Measurements from ENCODE around the gene ARHGEF4. TPM values are rescaled to one million over a fixed set of nuclear protein-coding genes. Genes with fewer than 3 reads are reported as not detected.

ARHGEF4 gene
- total RNA-seq, 1 donor from 2014 or later, result 4.8 TPM

GRCh38 chr2:130977461-130978050 lies 140.8 kb downstream of the ARHGEF4 start:
- H3K36me3 ChIP-seq (ENCODE audit: insufficient read depth, low read length), result no peaks in the 10 kb centered on the region
- peaks cover 2% of the 10 kb centered on the region for H3K4me1 Mint-ChIP-seq (ENCODE audit: low read depth, unreplicated experiment)
- H3K27me3 Mint-ChIP-seq (ENCODE audit: low read depth, unreplicated experiment), result no peaks in the 10 kb centered on the region
- no peaks in the 10 kb centered on the region for H3K27me3 ChIP-seq (ENCODE audit: insufficient read depth, low read length)
- no peak overlapping the region for H3K9ac ChIP-seq (ENCODE audit: low read length)
- no peak overlapping the region for H3K4me2 ChIP-seq (ENCODE audit: low read length)
- FAIRE-seq (no peak), DNase-seq (ENCODE audit: low read depth) (no peak)
- no peak overlapping the region for H3K27ac Mint-ChIP-seq (ENCODE audit: unreplicated experiment)
- TF ChIP-seq EZH2 (IDR thresholded peaks at IDR 0.05; ENCODE audit: insufficient read depth, low read length), result no peak
- TF ChIP-seq, protein P1, sequence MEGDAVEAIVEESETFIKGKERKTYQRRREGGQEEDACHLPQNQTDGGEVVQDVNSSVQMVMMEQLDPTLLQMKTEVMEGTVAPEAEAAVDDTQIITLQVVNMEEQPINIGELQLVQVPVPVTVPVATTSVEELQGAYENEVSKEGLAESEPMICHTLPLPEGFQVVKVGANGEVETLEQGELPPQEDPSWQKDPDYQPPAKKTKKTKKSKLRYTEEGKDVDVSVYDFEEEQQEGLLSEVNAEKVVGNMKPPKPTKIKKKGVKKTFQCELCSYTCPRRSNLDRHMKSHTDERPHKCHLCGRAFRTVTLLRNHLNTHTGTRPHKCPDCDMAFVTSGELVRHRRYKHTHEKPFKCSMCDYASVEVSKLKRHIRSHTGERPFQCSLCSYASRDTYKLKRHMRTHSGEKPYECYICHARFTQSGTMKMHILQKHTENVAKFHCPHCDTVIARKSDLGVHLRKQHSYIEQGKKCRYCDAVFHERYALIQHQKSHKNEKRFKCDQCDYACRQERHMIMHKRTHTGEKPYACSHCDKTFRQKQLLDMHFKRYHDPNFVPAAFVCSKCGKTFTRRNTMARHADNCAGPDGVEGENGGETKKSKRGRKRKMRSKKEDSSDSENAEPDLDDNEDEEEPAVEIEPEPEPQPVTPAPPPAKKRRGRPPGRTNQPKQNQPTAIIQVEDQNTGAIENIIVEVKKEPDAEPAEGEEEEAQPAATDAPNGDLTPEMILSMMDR (IDR thresholded peaks at IDR 0.05; ENCODE audit: insufficient read depth, low read depth, low read length), result no peak
- H3K4me3 ChIP-seq (ENCODE audit: insufficient read depth, low read depth, low read length), result no peak overlapping the region
- H4K20me1 ChIP-seq (ENCODE audit: insufficient read depth, low read length), result no peaks in the 10 kb centered on the region
- H3K9me3 Mint-ChIP-seq (ENCODE audit: unreplicated experiment), result no peaks in the 10 kb centered on the region
- H3K36me3 Mint-ChIP-seq (ENCODE audit: low read depth, unreplicated experiment), result no peaks in the 10 kb centered on the region
- no peaks in the 10 kb centered on the region for H3K4me1 ChIP-seq (ENCODE audit: insufficient read depth, low read length)
- H2AFZ ChIP-seq (ENCODE audit: low read depth, low read length), result no peak overlapping the region
- no peak overlapping the region for H3K27ac ChIP-seq (ENCODE audit: low read depth, low read length)
- H3K4me3 Mint-ChIP-seq (ENCODE audit: unreplicated experiment), result no peak overlapping the region
- peaks cover 9% of the 10 kb centered on the region for H3K9me3 ChIP-seq (ENCODE audit: insufficient read depth, low read depth, low read length)
- no peaks in the 10 kb centered on the region for H3K79me2 ChIP-seq (ENCODE audit: insufficient read depth, low read length)

DNA sequence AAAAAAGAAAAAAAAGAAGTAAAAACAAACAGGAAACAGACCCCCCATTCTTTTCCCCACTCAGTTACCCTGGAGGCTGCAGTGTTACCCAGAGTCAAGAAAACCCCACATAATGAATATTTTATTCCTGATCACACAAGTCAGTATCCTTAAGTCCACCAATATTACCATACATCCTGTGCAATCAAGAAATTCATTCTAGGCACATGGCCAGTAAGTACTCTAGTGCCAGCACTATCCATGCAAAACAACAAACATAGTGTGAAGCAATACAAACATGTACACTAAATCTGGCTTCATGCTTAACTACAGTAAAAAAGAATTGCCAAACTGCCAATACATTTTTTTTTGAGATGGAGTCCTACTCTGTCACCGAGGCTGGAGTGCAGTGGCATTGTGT lies 145.0 kb downstream of the ARHGEF4 start:
- no peaks in the 10 kb centered on the region for H4K20me1 ChIP-seq (ENCODE audit: insufficient read depth, low read length)
- H3K27ac ChIP-seq (ENCODE audit: low read depth, low read length), result no peak overlapping the region
- DNase-seq (ENCODE audit: low read depth) (no peak), FAIRE-seq (no peak)
- no peak overlapping the region for H3K27ac Mint-ChIP-seq (ENCODE audit: unreplicated experiment)
- peaks cover 8% of the 10 kb centered on the region for H3K9me3 ChIP-seq (ENCODE audit: insufficient read depth, low read depth, low read length)
- H3K9me3 Mint-ChIP-seq (ENCODE audit: unreplicated experiment), result no peaks in the 10 kb centered on the region
- H3K4me1 ChIP-seq (ENCODE audit: insufficient read depth, low read length), result no peaks in the 10 kb centered on the region
- H3K36me3 Mint-ChIP-seq (ENCODE audit: low read depth, unreplicated experiment), result no peaks in the 10 kb centered on the region
- H3K4me3 ChIP-seq (ENCODE audit: insufficient read depth, low read depth, low read length), result no peak overlapping the region
- H3K4me1 Mint-ChIP-seq (ENCODE audit: low read depth, unreplicated experiment), result no peaks in the 10 kb centered on the region
- H3K27me3 Mint-ChIP-seq (ENCODE audit: low read depth, unreplicated experiment), result no peaks in the 10 kb centered on the region
- H3K79me2 ChIP-seq (ENCODE audit: insufficient read depth, low read length), result no peaks in the 10 kb centered on the region
- TF ChIP-seq, protein P1 (IDR thresholded peaks at IDR 0.05; ENCODE audit: insufficient read depth, low read depth, low read length), result no peak
- no peak for TF ChIP-seq EZH2 (IDR thresholded peaks at IDR 0.05; ENCODE audit: insufficient read depth, low read length)
- H3K4me3 Mint-ChIP-seq (ENCODE audit: unreplicated experiment), result no peak overlapping the region
- no peak overlapping the region for H3K9ac ChIP-seq (ENCODE audit: low read length)
- H3K36me3 ChIP-seq (ENCODE audit: insufficient read depth, low read length), result no peaks in the 10 kb centered on the region
- H2AFZ ChIP-seq (ENCODE audit: low read depth, low read length), result no peak overlapping the region
- H3K27me3 ChIP-seq (ENCODE audit: insufficient read depth, low read length), result no peaks in the 10 kb centered on the region
- no peak overlapping the region for H3K4me2 ChIP-seq (ENCODE audit: low read length)

- no peak overlapping the region for H3K4me3 ChIP-seq (ENCODE audit: insufficient read depth, low read depth, low read length)
- no peak for FAIRE-seq
- Mint-ChIP-seq H3K9me3 (ENCODE audit: unreplicated experiment) (no peaks in the 10 kb centered on the region), H3K36me3 (ENCODE audit: low read depth, unreplicated experiment) (no peaks in the 10 kb centered on the region), H3K4me3 (ENCODE audit: unreplicated experiment) (no peak overlapping the region), H3K27ac (ENCODE audit: unreplicated experiment) (no peak overlapping the region), H3K4me1 (ENCODE audit: low read depth, unreplicated experiment) (no peaks in the 10 kb centered on the region), H3K27me3 (ENCODE audit: low read depth, unreplicated experiment) (no peaks in the 10 kb centered on the region)
- H3K79me2 ChIP-seq (ENCODE audit: insufficient read depth, low read length), result no peaks in the 10 kb centered on the region
- no peak overlapping the region for H3K4me2 ChIP-seq (ENCODE audit: low read length)
- H4K20me1 ChIP-seq (ENCODE audit: insufficient read depth, low read length), result no peaks in the 10 kb centered on the region
- no peaks in the 10 kb centered on the region for H3K4me1 ChIP-seq (ENCODE audit: insufficient read depth, low read length)
- H3K36me3 ChIP-seq (ENCODE audit: insufficient read depth, low read length), result no peaks in the 10 kb centered on the region
- H3K27me3 ChIP-seq (ENCODE audit: insufficient read depth, low read length), result no peaks in the 10 kb centered on the region
- DNase-seq (ENCODE audit: low read depth), result no peak
- no peaks in the 10 kb centered on the region for H3K9me3 ChIP-seq (ENCODE audit: insufficient read depth, low read depth, low read length)
- no peak for TF ChIP-seq EZH2 (IDR thresholded peaks at IDR 0.05; ENCODE audit: insufficient read depth, low read length)
- TF ChIP-seq, protein P1 (IDR thresholded peaks at IDR 0.05; ENCODE audit: insufficient read depth, low read depth, low read length), result no peak
- no peak overlapping the region for H3K9ac ChIP-seq (ENCODE audit: low read length)
- H3K27ac ChIP-seq (ENCODE audit: low read depth, low read length), result no peak overlapping the region
- H2AFZ ChIP-seq (ENCODE audit: low read depth, low read length), result no peak overlapping the region
These were observed 148.6 kb downstream of the ARHGEF4 start for GRCh38 chr2:130985206-130985780.

Measured in astrocyte (in vitro differentiated cells and primary cell).